Mucosa of descending colon (tissue), 3 donors: ENCODE measurements around the gene MAP3K8. TPM values are rescaled to one million over a fixed set of nuclear protein-coding genes. Genes with fewer than 3 reads are reported as not detected.

Source experiments
- ATAC-seq: fragments of 200-7000 bp; cut with Tn5 transposase; one replicate; pipeline ENCODE4 v1.9.1; 2020; ENCODE audit warnings: mild to moderate bottlenecking, moderate library complexity
- DNase-seq, 3 donors: peaks; one replicate each; pipeline ENCODE4 v3.0.0-alpha.2; 2020
- H3K36me3 ChIP-seq: fragments of 200-600 bp; one replicate; pipeline ENCODE4 v1.8.0; 2021; ENCODE audit warnings: low read depth, mild to moderate bottlenecking
- H3K4me1 ChIP-seq: fragments of 200-600 bp; one replicate; pipeline ENCODE4 v1.8.0; 2021; ENCODE audit warnings: low read depth, mild to moderate bottlenecking
- H3K4me3 ChIP-seq: fragments of 200-600 bp; one replicate; pipeline ENCODE4 v1.8.0; 2021; ENCODE audit warnings: mild to moderate bottlenecking
- H3K9me3 ChIP-seq: fragments of 200-600 bp; one replicate; pipeline ENCODE4 v1.8.0; 2021; ENCODE audit warnings: mild to moderate bottlenecking
- intact Hi-C, 2 donors: fragments of 100-400 bp; cut with DNase I in 1 of 2; cut with micrococcal nuclease in 1 of 2; formaldehyde crosslinking; loops; one replicate each; pipeline versions ENCODE4 v1.11.0 to v1.11.1; 2022; cut with DNase I, micrococcal nuclease
- total RNA-seq, 3 donors: library from RNA; stranded (reverse); fragmentation: NEBNext Ultra II Directional in 2 of 3; extraction: Animal tissue kit (Norgen Biotek cat#: 25700) in 2 of 3; gene quantifications; one replicate each; pipeline versions ENCODE4 v1.2.1 to v1.2.4, GENCODE V29; 2021 to 2023
- TF ChIP-seq, protein P1 (sequence below): fragments of 200-600 bp; IDR thresholded peaks from one replicate; pipeline ENCODE4 v1.8.0; 2022; ENCODE audit warnings: antibody characterized with exemption, mild to moderate bottlenecking
- donor health status: DM: no; HTN: no; CAD: no; lungs with moderate emphysema.
- donor health status: DM: no; HTN: no; CAD: no.
- donor health status: DM: no; HTN: yes; CAD: no.

MAP3K8 gene
- total RNA-seq, 3 donors from 2014 or later, result 12.3 to 20.3 (median 18.1) TPM

DNA sequence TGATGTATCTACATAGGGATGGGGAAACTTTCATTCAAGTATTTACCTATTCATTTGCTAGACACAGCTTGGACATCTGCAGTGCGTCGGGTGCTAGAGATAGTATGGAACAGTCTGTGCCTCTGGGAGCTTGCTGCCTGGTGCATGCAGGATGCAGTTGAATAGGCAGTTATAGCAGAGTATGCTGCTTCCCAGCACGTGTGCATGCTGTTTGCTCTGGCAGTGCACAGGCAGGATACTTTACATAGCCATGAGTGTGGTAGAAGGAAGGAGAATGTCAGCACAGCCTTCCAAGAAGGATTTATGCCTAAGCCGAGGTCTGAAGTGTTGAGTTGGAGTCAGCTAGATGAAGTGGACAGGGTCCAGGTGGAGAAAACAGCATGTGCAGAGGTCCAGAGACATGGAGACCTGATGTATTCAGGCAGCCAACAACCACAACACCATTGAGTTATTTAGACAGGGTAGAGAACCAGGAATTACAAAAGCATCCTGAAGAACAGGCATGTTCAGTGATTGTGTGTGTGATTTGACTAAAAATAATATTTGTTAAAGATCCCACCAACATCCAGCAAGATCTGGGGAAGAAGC, 8.1 kb downstream of the MAP3K8 start:
- intact Hi-C loops, result no loop called here
- no peak overlapping the region for H3K4me3 ChIP-seq
- no peak for ATAC-seq
- H3K36me3 ChIP-seq, result no peaks in the 10 kb centered on the region
- DNase-seq, result no peak
- H3K4me1 ChIP-seq, result peaks cover 4% of the 10 kb centered on the region
- TF ChIP-seq, protein P1, sequence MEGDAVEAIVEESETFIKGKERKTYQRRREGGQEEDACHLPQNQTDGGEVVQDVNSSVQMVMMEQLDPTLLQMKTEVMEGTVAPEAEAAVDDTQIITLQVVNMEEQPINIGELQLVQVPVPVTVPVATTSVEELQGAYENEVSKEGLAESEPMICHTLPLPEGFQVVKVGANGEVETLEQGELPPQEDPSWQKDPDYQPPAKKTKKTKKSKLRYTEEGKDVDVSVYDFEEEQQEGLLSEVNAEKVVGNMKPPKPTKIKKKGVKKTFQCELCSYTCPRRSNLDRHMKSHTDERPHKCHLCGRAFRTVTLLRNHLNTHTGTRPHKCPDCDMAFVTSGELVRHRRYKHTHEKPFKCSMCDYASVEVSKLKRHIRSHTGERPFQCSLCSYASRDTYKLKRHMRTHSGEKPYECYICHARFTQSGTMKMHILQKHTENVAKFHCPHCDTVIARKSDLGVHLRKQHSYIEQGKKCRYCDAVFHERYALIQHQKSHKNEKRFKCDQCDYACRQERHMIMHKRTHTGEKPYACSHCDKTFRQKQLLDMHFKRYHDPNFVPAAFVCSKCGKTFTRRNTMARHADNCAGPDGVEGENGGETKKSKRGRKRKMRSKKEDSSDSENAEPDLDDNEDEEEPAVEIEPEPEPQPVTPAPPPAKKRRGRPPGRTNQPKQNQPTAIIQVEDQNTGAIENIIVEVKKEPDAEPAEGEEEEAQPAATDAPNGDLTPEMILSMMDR, result no peak
- H3K9me3 ChIP-seq, result no peaks in the 10 kb centered on the region

DNA sequence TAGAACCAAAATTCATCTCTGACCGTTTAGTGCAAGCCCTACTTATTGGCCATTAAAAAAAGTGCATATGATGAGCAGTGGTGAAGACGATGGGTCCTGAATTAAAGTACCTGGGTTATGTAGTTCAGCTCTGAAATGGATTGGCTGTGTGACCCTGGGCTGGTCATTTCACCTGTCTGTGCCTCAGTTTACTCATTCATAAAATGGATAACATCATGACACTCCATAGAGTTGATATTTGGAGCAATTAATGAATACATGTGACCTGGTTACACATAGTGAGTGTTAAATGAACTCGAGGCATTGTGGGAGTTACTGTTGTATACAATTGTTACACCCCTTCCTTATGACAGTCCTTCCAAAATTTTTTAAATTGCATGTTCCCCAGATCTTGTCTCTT, 9.1 kb downstream of the MAP3K8 start:
- TF ChIP-seq, protein P1, result no peak
- ATAC-seq (no peak), DNase-seq (no peak)
- intact Hi-C loops, result no loop called here
- Histone ChIP-seq H3K4me1 (peaks cover 4% of the 10 kb centered on the region), H3K36me3 (no peaks in the 10 kb centered on the region), H3K9me3 (no peaks in the 10 kb centered on the region), H3K4me3 (no peak overlapping the region)

DNA sequence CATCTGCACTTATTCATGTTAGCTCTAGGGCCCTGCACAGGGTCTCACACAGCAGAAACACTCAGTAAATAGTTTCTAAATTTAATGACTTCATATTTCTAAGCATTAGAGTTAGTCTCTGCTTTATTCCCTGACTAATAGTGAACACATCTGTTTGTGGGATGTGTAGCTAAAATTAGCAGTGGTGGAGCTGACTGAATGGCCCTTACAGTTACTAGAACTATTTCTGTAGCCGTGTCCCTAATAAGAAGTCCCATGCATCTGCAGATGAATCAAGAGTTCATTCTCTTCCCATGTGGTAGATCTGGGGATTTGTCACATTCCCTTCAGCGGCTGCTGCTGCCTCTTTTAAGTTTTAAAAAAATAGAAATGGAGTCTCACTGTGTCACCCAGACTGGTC, 11.7 kb downstream of the MAP3K8 start:
- ATAC-seq (no peak), DNase-seq (no peak)
- TF ChIP-seq, protein P1, result no peak
- intact Hi-C loops, result no loop called here
- Histone ChIP-seq H3K4me1 (peaks cover 4% of the 10 kb centered on the region), H3K9me3 (no peaks in the 10 kb centered on the region), H3K4me3 (no peak overlapping the region), H3K36me3 (no peaks in the 10 kb centered on the region)

DNA sequence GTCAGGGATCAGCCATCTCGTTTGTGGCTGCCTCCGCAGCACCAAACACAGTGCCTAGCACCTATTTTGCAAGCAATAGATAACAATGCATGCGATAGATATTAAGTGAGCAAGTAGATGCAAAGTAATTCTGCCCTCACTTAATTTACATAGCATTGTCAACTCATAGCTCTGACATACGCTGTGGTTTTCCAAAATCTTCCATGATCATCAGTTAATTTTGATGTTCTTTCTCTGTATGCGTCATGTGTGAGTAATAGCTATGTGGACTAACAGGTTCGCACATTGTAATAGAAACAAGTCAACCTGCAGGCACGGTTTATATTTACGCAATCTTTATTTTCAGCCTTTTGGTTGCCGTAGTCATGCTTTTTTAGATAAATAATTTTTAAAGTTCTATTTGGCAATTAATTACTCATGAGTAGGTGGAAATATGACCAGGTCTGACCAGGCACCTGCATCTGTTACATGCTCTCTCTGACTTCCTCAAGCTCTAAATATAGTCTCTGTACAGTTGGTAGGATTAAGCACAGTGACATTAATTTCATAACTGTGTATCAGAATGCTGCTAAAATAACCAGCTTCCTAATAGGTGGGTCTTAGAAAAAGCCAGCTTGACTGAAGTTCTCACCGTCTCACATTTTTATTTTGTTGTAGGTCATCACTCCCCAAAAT, 13.3 kb downstream of the MAP3K8 start:
- DNase-seq (no peak), ATAC-seq (no peak)
- TF ChIP-seq, protein P1, result no peak
- Histone ChIP-seq H3K36me3 (peaks cover 3% of the 10 kb centered on the region), H3K4me3 (no peak overlapping the region), H3K9me3 (no peaks in the 10 kb centered on the region), H3K4me1 (peaks cover 4% of the 10 kb centered on the region)
- intact Hi-C loops, result no loop called here

DNA sequence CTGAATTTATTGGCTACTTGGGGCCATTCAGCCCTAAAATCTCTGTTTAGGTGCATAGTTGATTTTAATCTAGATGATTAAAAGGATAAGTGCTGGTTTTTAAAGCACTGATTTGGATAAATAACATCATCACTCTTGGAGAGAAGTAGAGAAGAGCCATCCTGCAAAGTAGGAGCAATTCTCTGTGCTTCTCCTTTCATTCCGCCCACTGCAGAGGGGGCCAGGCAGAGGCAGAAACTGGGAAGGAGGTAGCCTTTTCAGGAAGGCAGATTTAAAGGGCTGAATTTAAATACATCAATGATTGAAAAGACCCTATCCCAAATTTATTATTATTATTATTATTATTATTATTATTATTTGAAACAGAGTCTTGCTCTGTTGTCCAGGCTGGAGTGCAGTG, 14.1 kb downstream of the MAP3K8 start:
- H3K4me1 ChIP-seq, result peaks cover 4% of the 10 kb centered on the region
- intact Hi-C loops, result no loop called here
- H3K36me3 ChIP-seq, result peaks cover 3% of the 10 kb centered on the region
- no peak for DNase-seq
- TF ChIP-seq, protein P1, result no peak
- ATAC-seq, result no peak
- H3K9me3 ChIP-seq, result no peaks in the 10 kb centered on the region
- H3K4me3 ChIP-seq, result no peak overlapping the region
